ENCODE results near the gene AP4E1. TPM values are rescaled to one million over a fixed set of nuclear protein-coding genes. Genes with fewer than 3 reads are reported as not detected.
"Not testable (repeated sequence)": the region's sequence is repeated elsewhere in the genome, so short reads cannot be mapped to it uniquely, and the experiment has no call there.

AP4E1 gene
- 3.2 TPM for total RNA-seq

DNA sequence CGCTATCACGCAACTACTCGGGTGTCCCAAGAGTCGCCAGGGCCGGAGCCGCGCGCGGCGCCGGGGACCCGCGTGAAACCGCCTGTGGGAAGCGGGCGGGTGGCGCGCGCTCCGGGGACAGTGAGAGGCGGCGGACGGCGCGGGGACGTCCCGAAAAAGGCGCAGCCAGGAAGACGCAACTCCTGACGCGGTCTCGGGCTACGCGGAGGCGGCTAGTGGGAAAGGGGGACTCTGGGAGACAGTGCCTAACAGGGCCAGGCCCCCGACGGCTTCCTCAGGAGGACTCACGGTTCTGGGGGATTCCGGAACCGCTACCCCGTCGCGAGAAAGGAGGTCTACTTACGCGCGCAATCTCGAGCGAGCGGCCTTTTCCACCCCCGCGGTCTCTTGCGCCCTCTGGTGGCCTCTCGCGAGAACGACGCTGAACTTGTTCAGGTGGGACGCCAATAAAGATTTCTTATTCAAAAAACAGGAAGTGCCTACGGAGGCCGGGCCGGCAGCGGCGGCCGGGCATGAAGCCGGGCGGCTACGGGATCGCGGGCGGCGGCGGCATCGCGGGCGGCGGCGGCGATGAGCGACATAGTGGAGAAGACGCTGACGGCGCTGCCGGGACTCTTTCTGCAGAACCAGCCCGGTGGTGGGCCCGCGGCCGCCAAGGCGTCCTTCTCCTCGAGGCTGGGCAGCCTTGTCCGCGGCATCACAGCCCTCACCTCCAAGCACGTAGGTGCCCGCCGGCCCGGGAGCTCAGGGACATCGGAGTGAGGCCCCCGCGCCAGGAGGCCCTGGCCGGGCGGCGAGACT is at the start of gene AP4E1:
AP4E1 (plus strand) TSS at position 475 of the 801 bp plus-strand sequence; CDS start at position 571, 96 bp downstream.
- DNase-seq (ENCODE audit: low read depth in 2 of 3, low spot score in 2 of 3), result peak; percentile 92 to 97 (median 95)

- DNase-seq (ENCODE audit: low read depth in 2 of 3, low spot score in 2 of 3), result no peak
Measured at GRCh38 chr15:50860824-50861223, 47.7 kb upstream of the AP4E1 start.

GRCh38 chr15:50862553-50862952 is 45.9 kb upstream of the AP4E1 start:
- no peak for DNase-seq (ENCODE audit: low read depth in 2 of 3, low spot score in 2 of 3)

DNA sequence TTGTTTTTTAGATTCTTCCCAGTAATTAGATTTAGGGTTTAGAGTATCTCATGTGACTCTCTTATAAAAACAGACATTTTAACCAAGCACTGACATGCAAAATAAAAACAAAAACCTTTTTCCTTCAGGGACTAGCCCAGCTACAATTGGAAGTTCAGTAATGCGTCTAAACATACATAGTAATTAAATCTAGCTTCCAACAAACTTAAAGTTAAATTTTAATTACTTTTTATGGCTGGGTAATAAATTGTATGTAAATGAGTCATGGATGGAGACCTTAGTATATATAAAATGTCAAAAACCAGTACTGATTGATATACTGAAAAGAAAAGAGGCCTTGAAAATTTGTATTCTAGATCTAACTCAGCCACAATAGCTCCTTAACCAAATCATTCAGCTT is 43.6 kb upstream of the AP4E1 start:
- DNase-seq (ENCODE audit: low read depth in 2 of 3, low spot score in 2 of 3), result no peak

GRCh38 chr15:50865515-50866353 is 42.7 kb upstream of the AP4E1 start:
- DNase-seq (ENCODE audit: low read depth in 2 of 3, low spot score in 2 of 3), result no peak

- no peak for DNase-seq (ENCODE audit: low read depth in 2 of 3, low spot score in 2 of 3)
Measured at GRCh38 chr15:50871832-50872231, 36.7 kb upstream of the AP4E1 start.

- DNase-seq (ENCODE audit: low read depth in 2 of 3, low spot score in 2 of 3), result no peak
Measured at GRCh38 chr15:50872832-50873426, 35.6 kb upstream of the AP4E1 start.

- DNase-seq (ENCODE audit: low read depth in 2 of 3, low spot score in 2 of 3), result peak in 1 of 3 donors; percentile 25
Measured at GRCh38 chr15:50873935-50874361, 34.5 kb upstream of the AP4E1 start.

DNA sequence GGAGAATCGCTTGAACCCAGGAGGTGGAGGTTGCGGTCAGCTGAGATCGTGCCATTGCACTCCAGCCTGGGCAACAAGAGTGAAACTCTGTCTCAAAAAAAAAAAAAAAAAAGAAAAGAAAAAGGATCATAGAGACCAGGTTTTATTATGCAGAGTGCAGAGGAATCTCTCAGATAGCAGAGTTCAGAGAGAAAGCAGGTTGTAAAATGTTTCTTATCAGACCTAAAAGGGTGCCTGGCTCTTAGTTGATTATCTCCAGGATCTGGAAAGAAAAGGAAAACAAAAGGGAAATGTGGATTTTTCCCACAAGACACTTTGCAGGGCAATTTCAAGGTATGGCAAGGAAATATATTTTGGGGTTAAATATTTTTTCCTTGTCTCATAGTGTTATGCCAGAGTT is 33.2 kb upstream of the AP4E1 start:
- DNase-seq (ENCODE audit: low read depth in 2 of 3, low spot score in 2 of 3), result not testable (repeated sequence)

GRCh38 chr15:50876260-50876988 is 32.1 kb upstream of the AP4E1 start:
- DNase-seq (ENCODE audit: low read depth in 2 of 3, low spot score in 2 of 3), result no peak

DNA sequence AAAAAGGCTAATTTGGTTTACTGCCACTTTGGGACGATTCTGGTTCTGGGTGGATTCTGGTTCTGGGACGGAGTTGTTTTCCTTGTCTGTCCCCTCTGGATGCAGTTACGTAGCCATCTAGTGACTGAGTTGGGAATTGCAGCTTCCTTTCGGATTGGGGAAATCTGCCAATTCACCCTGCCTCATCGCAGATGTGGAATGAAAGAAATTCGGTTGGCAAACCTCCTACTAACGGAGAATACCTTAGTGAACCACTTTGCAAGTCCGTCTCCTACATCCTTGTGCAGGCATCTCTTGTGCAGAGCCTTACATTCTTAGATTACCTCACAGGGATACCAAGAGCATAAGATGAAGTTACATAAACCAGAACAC is 31.5 kb upstream of the AP4E1 start:
- DNase-seq (ENCODE audit: low read depth in 2 of 3, low spot score in 2 of 3), result peak; percentile 50 to 91 (median 83)

DNA sequence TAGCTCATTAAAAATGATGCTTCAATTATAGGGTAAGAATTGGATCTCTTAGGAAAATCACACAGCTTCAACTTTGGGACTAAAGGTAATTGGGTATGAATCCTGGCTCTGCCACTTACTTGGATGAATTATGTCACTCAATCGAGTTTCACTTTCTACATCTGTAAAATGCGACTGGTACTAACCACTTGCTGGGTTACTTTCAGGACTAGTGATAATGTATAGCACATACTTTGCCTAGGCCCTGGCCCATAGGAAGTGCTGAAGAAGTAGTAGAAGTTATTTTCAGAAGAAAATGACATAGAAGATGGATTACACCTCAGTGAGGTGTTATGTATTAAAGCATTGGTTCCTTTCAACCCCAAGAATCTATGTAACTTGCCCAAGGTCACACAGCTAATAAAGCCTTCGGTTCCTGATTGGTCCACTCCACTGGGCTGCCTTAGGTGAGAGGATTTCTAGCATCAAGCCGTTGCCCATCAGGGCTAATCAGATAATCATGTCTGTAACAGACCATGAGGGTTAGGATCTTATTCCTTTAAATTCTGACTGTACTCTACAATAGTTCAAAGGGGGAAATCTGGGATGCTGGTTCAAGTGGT is 29.4 kb upstream of the AP4E1 start:
- no peak for DNase-seq (ENCODE audit: low read depth in 2 of 3, low spot score in 2 of 3)

DNA sequence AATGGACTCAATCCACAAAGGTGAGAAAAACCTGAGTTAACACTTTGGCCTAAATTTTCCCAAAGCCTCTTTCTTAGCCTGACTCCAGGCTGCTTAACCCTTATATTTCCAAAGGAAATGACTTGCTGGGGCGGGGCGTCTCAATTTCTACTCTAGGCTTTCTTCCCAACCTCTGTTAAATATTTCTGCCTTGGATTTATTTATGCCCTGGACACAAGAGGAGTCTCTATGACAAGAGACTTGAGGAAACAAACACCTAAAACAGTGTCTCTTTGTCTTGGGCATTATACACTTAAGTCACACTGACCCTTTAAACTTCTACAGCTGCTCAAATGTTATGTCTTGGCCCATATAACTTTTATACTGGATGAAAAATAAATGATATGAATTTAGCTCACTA is 28.3 kb upstream of the AP4E1 start:
- DNase-seq (ENCODE audit: low read depth in 2 of 3, low spot score in 2 of 3), result no peak

DNA sequence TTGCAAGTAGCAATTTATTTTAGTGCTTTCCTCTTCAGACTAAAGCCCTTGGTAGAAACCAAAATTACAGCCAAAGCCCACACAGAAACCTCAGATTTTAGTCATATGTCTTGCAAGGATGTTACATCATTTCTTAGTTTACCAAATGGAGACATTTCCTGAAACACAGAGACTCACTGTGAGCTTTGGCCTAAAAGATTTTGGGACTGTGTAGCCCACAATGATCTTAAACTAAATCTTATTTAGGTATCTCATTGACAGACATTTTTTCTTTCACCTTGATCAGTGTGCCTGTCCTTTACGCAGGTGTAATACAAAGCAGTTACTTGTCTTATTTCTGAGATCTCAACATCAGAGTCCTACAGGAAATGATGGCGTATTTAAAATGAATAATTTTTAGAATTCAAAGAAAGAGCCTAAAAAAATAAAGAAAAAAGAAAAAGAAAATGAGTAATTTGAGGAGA is 27.8 kb upstream of the AP4E1 start:
- DNase-seq (ENCODE audit: low read depth in 2 of 3, low spot score in 2 of 3), result peak in 1 of 3 donors; percentile 13

DNA sequence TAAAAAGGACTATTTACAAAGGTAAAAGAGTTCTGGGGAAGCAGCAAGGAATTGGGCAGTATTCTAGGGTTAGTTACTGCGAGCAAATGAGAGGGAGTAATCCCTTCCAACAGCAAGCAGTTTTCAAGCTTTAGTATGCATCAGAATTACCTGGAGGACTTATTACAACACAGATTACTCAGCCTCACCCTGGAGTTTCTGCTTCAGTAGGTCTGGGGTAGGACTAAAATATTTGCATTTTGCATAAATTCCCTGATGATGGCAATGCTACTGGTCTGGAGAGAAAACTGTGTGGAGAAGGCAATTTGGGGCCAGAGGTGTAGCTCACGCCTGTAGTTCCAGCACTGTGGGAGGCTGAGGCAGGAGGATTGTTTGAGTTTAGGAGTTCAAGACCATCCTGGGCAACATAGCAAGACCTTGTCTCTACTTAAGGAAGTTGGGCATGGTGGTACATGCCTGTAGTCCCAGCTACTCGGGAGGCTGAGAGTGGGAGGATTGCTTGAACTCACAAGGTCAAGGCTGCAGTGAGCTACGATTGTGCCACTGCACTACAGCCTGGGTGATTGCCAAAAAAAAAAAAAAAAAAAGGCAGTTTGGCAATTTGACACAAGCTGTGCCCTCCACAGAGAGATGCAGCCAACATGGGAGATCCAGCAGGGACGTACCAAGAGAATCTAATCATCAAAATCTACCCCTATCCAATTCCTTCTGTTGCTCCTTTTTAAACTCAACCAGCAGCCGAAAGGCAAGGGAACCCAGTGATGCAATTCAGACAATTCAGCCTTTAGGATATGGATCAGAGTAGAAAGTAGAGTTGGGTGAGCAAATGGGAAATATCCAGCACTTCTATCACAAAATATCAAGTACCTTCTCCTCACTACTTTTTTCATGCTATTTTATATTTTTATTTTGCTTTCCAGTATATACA is 27.1 kb upstream of the AP4E1 start:
- no peak for DNase-seq (ENCODE audit: low read depth in 2 of 3, low spot score in 2 of 3)

DNA sequence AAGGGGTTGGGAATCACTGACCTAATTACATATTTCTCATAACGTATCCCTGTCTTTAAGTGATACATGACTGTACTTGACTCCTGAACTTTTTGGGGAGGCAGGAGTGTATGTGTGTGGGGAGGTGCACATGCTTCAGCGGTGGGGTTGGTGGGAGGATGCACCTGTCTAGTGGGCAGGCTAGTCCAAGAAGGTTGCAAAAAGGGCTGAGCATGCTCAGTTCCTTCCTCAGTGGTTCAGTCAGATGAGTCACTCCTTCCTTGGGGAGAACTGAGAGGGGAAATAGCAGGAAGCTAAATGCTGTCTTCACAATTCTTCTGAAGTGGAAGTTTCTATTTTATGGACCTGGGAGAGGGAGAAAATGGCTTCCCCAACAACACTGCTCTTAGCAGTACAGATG is 24.6 kb upstream of the AP4E1 start:
- peak in 2 of 3 donors; percentile 74 to 78 for DNase-seq (ENCODE audit: low read depth in 2 of 3, low spot score in 2 of 3)

DNA sequence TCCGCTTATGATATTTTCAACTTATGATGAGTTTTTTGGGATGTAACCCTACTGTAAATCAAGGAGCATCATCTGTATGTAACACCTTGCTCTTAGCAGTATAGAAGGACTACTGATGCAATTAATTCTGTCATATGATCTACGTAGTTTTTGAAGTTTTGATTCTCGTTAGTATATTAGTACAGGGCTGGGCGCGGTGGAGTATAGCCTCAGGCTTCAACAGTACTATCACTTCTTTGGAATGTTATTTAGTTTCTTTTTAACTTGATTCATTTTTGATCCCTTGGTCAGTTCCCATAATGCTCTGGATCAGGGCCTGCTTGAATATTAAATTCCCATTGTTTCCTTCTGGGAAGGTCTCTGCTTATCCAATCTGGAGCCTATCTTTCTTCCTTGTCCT is 23.9 kb upstream of the AP4E1 start:
- DNase-seq (ENCODE audit: low read depth in 2 of 3, low spot score in 2 of 3), result no peak

DNA sequence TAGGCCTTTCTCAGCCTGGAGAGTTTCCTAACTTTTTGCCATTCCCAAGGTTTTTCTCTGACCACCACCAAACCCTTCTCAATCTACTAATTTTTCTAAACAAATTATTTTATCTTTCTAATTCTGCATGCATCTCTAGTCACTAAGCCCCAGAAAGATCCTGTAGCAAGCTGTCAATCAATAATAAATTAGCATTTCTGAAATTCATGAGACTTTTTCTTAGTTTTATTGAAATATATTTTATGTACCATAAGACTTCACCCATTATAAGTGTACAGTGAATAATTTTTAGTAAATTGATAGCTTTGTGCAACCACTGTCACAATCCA is 22.4 kb upstream of the AP4E1 start:
- DNase-seq (ENCODE audit: low read depth in 2 of 3, low spot score in 2 of 3), result no peak

- DNase-seq (ENCODE audit: low read depth in 2 of 3, low spot score in 2 of 3), result no peak
Measured at GRCh38 chr15:50886611-50887345, 21.7 kb upstream of the AP4E1 start.

All from hematopoietic multipotent progenitor cell (in vitro differentiated cells).